IMR-90 (cell line): ENCODE measurements around the gene NPLOC4.

ENCODE experiments used
- BHLHE40 ChIP-seq: fragments of 150-350 bp; IDR thresholded peaks from 2 replicates; pipeline ENCODE4 v1.6.1; 2016; ENCODE audit warnings: mild to moderate bottlenecking, low read depth, low read length
- CEBPB ChIP-seq: IDR thresholded peaks from 2 replicates; pipeline ENCODE4 v1.6.1; 2012; ENCODE audit warnings: low read depth, low read length, improper control_type of control experiment
- CHD1 ChIP-seq: IDR thresholded peaks from 2 replicates; pipeline ENCODE4 v1.6.1; 2012; ENCODE audit warnings: low read depth, low read length, improper control_type of control experiment
- ELK1 ChIP-seq: fragments of 150-350 bp; IDR thresholded peaks from 2 replicates; pipeline ENCODE4 v1.6.1; 2016; ENCODE audit warnings: low read depth, mild to moderate bottlenecking, low read length, moderate library complexity, borderline replicate concordance
- FOS ChIP-seq: fragments of 150-350 bp; IDR thresholded peaks from 2 replicates; pipeline ENCODE4 v1.6.1; 2016; ENCODE audit warnings: low read depth, low read length
- MAFK ChIP-seq: IDR thresholded peaks from 2 replicates; pipeline ENCODE4 v1.6.1; 2012; ENCODE audit warnings: low read depth, low read length, improper control_type of control experiment
- MAZ ChIP-seq: IDR thresholded peaks from 2 replicates; pipeline ENCODE4 v1.6.1; 2012; ENCODE audit warnings: low read depth, mild to moderate bottlenecking, low read length, improper control_type of control experiment, moderate library complexity, borderline replicate concordance
- MXI1 ChIP-seq: IDR thresholded peaks from 2 replicates; pipeline ENCODE4 v1.6.1; 2012; ENCODE audit warnings: low read depth, mild to moderate bottlenecking, low read length, moderate library complexity, borderline replicate concordance
- NFE2L2 ChIP-seq: fragments of 150-350 bp; IDR thresholded peaks from 2 replicates; pipeline ENCODE4 v1.6.1; 2016; ENCODE audit warnings: low read depth, mild to moderate bottlenecking, low read length
- POLR2A ChIP-seq: IDR thresholded peaks from 2 replicates; pipeline ENCODE4 v1.6.1; 2012; ENCODE audit warnings: mild to moderate bottlenecking, low read depth, low read length
- RCOR1 ChIP-seq: IDR thresholded peaks from 2 replicates; pipeline ENCODE4 v1.6.1; 2012; ENCODE audit warnings: mild to moderate bottlenecking, low read length, improper control_type of control experiment; ENCODE audit not compliant: insufficient replicate concordance
- RFX5 ChIP-seq: IDR thresholded peaks from 2 replicates; pipeline ENCODE4 v1.8.0; 2012; ENCODE audit warnings: low read depth, mild to moderate bottlenecking, low read length, moderate library complexity
- TF ChIP-seq, protein P1 (sequence below): conservative IDR thresholded peaks from 2 replicates; pipeline ENCODE4 v1.5.1; 2012; ENCODE audit warnings: mild to moderate bottlenecking, low read depth, low read length, improper control_type of control experiment
- TF ChIP-seq, protein P2 (sequence below): fragments of 150-350 bp; IDR thresholded peaks from 2 replicates; pipeline ENCODE4 v1.6.1; 2017; ENCODE audit warnings: mild to moderate bottlenecking, antibody characterized with exemption, low read length, low read depth

DNA sequence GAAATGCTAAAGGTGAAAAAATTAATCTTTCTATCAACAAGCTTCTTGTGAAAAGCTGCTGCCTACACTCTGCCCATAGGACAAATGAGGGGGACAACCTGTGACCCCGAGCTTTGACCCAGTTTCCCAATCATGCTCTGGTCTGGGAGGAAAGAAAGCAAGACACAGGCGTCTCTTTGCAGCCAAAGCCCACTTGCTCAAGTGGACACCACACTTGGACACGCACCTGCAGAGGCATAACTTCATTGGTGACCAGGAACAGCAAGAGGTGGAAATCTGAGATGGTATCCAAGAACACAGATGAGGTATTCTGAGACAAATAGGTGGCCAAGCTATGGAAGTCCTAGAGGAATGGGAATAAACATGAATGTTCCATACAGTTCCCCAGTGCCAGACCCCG lies 69.7 kb downstream of the NPLOC4 start:
- TF ChIP-seq, protein P1, sequence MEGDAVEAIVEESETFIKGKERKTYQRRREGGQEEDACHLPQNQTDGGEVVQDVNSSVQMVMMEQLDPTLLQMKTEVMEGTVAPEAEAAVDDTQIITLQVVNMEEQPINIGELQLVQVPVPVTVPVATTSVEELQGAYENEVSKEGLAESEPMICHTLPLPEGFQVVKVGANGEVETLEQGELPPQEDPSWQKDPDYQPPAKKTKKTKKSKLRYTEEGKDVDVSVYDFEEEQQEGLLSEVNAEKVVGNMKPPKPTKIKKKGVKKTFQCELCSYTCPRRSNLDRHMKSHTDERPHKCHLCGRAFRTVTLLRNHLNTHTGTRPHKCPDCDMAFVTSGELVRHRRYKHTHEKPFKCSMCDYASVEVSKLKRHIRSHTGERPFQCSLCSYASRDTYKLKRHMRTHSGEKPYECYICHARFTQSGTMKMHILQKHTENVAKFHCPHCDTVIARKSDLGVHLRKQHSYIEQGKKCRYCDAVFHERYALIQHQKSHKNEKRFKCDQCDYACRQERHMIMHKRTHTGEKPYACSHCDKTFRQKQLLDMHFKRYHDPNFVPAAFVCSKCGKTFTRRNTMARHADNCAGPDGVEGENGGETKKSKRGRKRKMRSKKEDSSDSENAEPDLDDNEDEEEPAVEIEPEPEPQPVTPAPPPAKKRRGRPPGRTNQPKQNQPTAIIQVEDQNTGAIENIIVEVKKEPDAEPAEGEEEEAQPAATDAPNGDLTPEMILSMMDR, result no peak
- TF ChIP-seq MXI1 (no peak), POLR2A (no peak), RFX5 (no peak), FOS (no peak), CHD1 (no peak), ELK1 (no peak), NFE2L2 (no peak), BHLHE40 (no peak), CEBPB (no peak), RCOR1 (no peak), MAFK (no peak), MAZ (no peak)
- TF ChIP-seq, protein P2, sequence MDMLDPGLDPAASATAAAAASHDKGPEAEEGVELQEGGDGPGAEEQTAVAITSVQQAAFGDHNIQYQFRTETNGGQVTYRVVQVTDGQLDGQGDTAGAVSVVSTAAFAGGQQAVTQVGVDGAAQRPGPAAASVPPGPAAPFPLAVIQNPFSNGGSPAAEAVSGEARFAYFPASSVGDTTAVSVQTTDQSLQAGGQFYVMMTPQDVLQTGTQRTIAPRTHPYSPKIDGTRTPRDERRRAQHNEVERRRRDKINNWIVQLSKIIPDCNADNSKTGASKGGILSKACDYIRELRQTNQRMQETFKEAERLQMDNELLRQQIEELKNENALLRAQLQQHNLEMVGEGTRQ, result no peak
